GM21390 (cell line): ENCODE data around the gene YPEL1.
"Not testable (repeated sequence)": the region's sequence is repeated elsewhere in the genome, so short reads cannot be mapped to it uniquely, and the experiment has no call there.

Source experiments
- ATAC-seq: cut with Tn5 transposase; IDR thresholded peaks from one replicate; pipeline ENCODE4 v1.9.1; 2021; ENCODE audit not compliant: unreplicated experiment

The YPEL1 gene

DNA sequence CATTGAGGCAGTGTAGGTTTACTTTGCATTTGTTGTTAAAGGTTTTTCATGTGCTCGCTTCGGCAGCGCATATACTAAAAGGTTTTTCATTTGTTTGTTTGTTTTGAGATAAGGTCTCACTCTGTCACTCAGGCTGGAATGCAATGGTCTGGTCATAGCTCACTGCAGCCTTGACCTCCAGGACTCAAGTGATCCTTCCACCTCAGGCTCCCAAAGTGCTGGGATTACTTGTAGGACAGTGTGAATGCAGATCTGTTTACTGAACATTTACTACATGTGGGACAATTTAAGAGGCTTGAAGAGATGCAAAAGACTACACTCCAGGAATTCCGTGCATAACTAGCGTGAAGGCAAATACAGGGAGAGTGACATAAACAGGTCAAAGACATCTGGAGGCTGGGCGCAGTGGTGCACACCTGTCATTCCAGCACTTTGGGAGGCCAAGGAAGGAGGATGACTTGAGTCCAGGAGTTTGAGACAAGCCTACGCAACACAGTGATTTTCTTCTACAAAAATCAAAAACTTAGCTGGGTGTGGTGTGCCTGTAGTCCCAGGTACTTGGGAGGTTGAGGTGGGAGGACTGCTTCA lies 34.1 kb downstream of the YPEL1 start:
- ATAC-seq, result no peak

DNA sequence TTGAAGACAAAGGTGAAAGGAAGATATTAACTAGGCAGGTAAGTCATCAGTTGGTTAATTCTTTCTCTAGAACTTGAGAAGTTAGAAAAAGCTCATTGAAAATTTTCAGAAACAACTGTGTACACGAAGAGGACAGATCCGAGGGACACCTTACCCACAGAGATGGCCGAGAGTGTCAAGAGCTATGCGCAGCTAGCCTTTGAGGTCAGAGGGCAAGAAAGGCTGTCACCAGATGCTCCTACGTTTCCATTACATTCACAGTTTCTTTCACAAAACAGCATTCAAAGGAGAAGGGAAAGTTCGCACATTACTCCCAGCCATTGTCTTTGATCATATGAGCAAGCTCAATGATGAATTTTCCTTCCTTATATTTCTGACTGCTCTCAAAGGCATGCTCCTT lies 34.8 kb downstream of the YPEL1 start:
- no peak for ATAC-seq

DNA sequence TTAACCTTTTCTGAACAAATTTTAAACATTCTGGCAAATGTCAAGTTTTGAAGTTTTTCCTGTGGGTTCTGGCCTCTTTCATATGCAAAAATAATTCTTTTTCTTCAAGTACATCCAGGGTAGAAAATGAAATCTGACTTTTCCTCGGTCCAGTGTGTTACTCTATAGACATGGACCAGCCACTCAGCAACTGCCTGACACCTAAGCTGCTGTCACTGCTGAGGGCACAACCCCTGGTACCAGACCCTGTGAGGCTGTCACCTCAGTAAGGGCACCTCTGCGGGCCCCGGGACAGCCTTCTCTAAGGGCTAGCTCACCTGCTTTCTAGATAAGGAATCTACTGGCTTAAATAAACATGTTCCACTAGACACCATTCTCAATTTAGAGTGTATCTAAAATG lies 36.0 kb downstream of the YPEL1 start:
- ATAC-seq, result no peak

DNA sequence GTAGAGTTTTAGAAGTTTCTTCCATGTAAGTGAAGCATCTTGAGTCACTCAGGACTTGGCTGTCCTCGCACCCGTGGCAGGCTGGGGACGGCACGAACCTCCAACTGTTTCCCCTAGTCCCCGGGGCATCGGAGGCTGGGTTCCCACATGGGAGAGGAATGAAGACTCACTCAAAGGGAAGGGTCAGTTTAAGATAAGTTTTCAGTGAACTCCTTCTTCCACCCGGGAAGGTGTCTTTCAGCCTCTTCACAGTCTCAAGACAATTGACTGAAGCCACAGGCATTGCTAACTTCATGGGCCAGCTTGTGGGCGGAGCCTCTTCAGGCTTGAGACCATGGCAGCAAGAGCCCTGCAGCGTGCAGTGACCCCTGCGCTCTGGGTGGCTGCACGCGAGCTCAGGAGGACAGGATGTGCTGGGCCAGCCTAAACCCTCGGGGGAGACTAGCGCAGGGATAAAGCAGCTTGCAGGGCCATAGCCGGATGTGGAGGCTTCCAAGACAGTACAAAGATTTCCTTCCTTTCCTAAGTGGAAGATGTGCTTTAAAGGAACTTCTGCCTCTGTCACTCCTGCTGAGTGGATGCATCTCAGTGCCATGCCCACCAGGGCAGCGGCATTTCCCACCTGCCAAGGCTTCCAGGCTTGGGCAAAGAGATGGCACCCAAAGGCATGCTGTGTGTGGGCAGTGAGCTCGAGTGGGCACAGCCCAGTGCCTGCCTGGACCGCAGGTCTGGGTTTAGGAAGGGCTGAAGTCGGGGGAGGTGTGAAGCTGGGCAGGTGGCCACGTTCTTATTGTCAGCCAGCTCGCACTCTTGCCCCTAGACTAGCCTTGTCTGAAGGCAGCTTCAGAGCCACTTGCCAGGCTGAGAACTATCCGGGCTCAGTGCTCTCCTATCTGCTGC lies 36.9 kb downstream of the YPEL1 start:
- ATAC-seq, result no peak

DNA sequence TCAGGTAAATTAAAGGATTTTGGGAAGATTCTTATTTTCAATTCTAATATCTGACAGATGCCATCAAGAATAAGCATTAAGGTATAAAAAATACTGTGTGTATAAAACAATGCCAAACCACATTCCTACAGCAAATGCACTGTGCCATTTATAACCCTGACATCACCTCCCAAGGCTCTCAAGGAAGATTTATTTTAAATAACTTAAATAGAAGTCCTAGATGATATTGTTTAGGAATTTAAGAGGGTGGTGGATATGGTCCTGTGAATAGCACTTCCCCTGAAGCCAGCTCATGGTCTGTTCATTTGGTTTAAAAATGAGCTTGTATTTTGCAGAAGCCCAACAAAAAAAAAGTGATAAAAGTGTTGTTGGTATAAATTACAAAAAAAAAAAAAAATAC lies 37.7 kb downstream of the YPEL1 start:
- ATAC-seq, result no peak

DNA sequence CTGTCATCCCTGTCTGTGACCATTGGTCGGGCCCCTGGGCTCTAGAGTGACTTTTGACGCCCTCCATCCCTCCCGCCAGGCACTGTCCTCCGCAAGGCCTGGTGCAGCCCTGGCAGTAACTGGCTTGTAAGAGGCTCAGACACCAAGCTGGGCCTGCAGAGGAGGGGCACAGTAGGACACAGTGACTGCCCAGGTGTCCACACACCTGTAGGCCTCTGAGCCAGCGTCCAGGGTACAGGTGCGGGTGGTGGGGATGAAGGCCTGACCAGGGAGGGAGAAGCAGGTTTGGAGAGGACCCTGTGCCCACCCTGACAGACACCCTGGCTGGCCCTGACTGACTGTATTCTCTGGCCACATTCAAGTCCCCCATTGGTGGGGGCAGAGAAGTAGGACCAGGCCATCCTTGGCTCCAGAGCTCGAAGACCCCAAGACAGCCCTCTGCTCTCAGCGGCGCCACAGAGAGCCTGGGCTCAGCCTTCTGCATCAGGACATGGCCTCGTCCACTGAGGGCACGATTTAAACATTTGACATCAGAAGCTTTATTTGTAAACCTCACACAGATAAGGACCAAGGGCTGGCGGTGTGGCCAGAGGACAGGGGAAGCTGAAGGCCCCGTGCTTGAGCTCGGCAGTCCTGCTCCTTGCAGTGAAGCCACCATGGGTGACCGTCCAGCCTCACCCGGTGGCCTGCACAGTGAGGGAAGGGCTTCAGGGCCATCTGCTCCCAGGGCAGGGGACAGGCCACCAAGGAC lies 38.4 kb downstream of the YPEL1 start:
- no peak for ATAC-seq

DNA sequence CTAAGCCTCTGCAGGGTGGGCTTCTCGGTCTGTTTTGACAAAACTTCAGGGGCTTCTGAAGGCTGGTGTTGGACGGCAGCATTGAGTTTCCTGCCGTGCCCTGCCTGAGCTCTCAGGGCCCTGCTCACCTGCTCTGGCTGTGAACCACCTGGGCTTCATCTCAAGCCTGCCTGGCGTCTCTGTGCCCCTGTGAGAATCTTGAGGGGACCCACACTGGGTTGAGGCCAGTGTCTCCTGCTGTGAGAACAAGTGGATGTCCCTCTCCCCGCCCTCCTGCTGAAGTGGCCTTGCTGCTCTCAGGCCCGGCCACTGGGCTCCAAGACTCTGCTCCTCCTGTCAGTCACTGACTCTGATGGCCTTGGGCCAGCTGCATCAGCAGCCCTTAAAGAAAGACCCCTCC lies 39.5 kb downstream of the YPEL1 start:
- ATAC-seq, result no peak

DNA sequence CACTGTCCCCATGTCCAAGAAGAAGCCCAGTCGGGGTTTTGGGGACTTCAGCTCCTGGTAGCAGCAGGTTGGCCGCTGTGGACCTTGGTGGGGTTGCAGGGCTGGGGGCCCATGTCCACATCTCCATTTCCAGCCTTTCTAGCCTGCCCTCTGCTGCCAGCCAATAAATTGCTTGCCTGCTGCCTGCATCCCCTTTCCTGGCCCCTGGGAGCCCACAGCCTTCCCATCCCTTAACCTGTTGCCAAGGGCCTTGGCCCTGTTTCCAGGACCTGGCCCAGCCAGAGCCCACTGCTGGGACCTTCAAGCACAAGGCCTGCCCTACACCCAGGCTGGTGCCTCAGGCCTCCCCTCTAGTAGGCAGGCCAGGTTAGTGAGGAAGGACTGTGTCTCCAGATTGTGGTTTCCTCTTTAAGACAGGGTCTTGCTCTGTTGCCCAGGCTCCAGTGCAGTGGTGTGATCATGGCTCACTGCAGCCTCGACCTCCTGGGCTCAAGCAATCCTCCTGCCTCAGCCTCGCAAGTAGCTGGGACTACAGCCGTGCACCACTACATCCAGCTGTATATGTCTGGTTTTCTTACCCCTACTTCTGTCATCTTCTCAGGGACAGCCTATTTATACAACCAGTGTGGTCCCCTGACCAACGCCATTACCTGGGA lies 40.0 kb downstream of the YPEL1 start:
- no peak for ATAC-seq

DNA sequence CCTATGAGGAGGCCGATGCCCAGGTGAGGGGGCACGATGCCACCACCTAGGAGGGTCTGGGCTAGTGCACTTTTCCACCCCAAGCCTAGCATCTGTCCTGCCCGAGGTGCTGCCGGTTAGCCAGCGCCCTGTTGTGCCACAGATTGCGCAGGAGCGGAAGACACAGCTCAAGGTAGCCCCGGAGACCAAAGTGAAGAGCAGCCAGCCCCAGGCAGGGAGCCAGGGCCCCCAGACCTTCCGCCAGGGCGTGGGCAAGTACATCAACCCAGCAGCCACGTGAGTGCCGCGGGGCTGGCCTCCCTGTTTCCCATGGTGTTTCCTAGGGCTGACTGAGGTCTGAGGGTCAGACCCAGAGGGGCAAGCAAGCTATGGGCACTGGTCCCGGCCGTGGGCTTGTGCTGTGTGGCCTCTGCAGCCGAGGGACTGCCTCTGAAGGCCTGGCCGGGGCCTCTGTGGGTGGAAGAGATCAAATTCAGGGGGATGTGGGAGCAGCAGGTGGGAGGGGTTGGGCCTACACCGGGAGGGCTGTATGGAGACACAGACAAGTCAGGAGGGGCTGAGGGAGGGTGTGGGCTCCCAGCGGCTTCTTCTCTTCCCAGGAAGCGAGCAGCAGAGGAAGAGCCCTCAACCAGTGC lies 40.7 kb downstream of the YPEL1 start:
- ATAC-seq, result no peak

DNA sequence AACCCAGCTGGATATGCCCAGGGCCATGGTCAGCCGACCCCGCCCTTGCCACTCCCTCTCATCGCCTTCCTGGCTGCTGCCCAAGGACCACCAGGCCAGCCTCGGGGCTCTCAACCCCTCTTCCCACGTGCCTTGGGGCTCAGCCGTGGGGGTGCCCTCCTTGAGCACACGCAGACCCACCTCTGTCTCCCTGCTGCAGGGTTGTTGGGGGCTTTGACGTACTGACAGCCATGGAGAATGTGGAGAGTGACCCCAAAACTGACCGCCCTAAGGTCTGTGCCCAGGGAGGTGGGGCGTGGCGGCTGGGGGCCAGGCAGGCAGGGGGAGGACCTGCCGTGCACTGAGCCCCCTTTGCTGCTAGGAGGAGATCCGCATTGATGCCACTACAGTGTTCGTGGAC lies 41.2 kb downstream of the YPEL1 start:
- ATAC-seq, result no peak

DNA sequence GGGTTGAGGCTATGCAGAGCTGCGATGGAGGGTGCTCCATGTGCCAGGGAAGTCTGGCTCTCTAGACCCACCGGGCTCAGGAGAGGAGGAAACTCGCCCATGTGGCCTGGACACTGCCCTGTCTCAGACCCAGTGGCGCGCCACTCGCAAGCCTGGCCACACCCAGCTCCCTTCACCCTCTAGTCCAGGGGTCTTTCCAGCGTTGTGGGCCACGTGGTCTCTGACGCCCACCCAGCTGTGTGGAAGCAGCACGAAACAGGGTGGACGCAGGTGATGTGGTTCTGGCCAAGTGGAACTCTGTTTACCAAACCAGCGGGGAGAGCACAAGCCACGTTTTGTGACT lies 41.6 kb downstream of the YPEL1 start:
- ATAC-seq, result no peak

DNA sequence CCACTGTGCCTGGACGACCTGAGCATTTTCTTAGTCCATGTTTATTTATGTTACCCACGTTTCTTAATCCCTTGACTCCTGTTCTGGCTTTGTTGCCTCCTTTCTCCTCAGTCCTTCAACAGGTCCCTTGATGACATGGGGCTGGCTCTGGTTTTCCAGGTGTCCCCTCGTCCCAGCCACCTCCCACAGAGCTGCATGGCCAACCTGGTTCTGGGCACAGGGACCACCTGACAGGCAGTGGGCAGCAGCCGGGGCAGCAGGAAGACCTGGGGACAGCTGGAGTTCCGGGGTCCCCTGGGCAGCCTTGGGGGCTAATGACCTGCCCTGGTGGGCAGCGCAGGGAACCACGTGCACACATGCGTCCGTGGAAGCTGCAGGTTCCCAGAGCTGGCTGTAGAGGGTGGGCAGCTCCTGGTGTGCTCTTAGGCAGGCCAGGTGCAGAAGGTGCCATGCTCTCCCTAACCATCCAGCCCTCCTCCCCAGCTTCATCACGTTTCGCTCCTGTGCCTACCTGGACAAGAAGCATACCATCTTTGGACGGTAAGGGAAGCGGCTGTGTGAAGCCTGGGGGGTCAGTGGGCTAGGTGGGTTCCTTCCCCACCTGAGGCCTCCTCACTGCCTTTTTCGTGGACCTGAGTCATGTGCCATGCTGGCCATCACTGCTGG lies 42.1 kb downstream of the YPEL1 start:
- ATAC-seq, result no peak

DNA sequence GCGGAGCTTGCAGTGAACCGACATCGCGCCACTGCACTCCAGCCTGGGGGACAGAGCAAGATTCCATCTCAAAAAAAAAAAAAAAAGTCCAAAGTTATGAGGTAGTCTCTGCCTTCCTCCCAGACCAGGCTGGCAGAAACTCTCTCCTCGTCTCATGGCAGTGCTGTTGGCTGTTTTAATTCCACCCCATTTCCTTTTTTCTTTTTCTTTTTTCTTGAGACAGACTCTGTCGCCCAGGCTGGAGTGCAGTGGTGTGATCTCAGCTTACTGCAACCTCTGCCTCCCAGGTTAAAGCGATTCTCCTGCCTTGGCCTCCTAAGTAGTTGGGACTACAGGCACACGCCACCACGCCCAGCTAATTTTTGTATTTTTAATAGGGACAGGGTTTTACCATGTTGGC lies 42.7 kb downstream of the YPEL1 start:
- ATAC-seq, result not testable (repeated sequence)

DNA sequence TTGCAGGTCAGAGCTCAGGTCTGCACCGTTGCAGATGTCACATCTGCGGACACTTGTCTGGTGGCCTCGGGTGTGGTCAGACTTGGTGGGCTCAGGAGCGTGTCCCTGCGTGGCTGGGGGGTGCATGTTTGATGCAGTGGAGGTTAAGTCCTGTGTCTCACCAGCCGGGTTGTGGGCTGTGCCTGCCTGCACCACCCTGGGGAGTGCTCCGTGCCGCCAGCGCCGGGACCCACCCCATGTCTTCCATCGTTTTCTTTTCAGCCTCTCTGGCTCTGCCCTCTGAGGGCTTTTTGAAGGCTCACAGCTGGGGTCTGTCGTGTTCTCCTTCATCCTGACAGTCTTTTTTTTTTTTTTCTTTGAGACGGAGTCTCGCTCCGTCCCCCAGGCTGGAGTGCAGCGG lies 43.8 kb downstream of the YPEL1 start:
- no peak for ATAC-seq

DNA sequence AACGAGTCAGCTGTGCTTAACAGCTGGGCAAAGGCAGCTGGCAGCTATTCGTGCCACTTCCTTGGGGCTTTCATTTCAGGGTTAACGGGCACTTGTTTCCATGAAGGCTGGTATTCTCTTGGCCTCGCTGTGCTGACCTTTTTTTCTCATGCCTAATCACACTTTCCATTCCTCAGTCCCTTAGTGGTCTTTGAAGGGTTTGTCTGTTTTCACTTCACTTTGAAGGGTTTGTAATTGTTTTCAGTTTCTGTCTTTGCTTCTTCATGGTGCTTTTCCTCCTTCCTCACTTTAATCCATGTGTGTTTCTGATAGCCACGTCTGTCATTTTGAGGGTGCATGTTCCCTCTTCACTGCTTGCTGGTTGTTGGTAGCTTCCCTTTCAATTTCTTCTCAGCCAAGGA lies 45.2 kb downstream of the YPEL1 start:
- no peak for ATAC-seq

DNA sequence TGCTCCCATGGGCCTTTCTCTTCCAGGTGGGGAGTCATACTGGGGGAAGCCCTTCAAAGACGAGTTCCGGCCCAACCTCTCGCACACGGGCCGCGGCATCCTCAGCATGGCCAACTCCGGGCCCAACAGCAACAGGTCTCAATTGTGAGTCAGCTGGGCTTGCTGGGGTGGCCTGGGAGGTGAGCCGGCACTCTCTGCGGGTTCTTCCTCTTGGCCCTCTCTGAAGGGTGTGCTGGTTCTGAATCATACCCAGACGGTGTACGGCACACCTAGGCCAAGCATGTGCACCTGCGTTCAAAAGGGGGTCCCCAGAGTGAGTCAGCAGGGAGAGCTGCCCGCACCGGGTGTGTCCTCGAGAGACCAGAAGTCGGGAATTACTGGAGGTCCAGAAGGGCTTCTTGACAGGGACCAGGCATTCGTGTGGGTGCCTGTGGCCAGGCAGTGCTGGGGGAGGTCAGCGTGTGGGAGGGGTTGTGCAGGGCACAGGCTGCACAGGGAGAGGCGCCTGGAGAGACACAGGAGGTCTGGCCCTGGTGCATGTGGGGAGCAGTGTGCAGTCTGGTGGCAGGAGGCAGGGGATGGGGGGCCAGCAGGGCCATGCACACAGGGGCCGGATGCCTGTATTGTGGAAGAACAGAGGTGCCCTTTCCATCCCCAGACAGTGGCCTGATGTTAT lies 46.8 kb downstream of the YPEL1 start:
- ATAC-seq, result no peak

DNA sequence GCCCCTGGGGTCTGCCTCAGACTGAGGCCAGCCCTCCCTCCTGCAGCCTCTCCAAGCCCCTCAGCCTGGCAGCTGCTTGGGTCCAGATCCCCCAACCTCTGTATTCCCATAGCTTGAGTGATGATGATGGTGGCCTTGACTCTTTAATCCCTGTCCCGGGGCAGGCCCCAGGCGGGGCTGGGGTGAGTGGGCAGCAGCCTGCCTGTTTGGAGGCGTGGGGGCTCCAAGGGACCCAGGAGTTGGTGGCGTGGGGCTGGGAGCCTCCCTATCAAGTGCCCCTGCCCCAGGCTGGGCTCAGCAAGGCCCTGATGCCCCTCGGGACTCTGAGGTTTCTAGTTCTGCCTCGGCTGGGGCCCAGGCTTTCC lies 47.3 kb downstream of the YPEL1 start:
- ATAC-seq, result no peak

DNA sequence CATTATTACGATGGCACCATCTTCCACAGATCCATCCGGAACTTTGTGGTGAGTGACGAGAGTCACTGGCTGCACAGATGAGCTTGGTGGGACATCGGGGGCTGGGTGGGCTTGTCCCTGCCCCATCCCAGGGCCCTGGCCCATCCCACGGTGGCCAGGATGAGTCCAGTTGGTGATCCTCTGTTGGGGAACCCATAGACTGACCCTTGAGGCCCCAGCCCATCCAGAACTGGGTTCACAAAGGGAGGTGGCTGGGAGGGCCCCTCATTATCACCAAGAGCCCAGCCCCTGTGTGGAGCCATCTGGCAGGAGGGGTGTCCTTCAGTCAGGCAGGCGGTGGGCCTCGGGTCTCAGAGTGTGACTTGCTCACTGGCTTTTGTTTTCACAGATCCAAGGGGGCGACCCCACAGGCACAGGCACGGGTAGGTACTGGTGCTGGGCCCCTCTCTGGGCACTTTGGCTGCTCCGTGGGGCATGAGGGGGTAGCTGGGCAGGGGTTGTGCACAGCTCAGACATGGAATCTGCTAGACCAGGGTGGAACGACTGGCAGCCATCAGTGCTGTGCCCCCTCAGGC lies 47.8 kb downstream of the YPEL1 start:
- no peak for ATAC-seq

DNA sequence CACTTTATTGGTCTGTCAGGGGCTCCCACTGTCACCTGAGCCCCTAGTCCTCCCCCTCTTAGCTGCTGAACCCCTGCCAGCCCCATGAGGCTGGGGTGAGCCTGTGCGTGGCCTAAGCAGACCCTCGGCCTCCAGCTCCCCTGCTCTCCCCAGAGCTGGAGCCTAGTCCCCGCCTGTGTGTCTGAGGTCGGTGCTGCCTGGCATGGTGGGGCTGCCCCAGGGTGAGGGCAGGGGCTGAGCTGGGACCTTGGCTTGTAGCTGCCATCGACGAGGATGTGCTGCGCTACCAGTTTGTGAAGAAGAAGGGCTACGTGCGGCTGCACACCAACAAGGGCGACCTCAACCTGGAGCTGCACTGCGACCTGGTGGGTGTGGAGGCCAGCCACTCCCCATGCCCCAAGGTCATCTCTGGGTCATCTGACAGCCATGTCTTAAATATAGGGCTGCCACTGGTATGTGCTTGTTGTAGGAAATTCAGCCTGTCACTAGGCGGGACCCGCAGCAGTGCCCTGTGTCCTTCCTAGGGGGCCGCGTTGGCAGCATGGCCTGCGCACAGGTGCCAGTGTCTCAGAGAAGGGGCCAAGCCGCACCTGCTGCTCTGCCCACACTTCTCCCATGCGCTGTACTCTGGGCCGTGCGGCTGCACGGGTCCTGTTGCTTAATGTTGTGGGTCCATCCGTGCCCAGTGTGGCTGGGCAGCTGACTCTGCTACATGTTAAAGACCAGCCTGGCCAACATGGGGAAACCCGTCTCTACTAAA lies 48.8 kb downstream of the YPEL1 start:
- ATAC-seq, result no peak
